ENCODE results near the gene QRICH1.

The QRICH1 gene

DNA sequence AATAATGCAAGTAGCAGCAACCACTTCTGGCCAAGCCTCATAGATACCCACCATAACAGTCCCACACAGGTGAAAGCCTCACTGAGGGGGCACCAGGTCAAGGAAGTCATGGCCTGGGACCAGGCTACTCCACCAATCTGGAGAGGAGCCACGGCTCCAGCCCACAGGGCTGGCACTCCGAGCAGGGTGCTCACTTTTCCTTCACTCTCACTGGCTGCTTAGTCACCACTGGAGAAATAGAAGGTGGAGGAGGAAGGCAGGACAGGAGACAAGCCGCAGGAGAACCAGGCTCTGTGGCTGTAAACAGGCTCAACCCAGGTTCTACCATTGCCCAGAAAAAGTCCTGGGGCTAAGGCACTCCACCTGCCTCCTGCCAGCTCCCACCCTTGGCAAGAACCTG lies 25.6 kb upstream of the QRICH1 start:
- TF ChIP-seq, protein P1, sequence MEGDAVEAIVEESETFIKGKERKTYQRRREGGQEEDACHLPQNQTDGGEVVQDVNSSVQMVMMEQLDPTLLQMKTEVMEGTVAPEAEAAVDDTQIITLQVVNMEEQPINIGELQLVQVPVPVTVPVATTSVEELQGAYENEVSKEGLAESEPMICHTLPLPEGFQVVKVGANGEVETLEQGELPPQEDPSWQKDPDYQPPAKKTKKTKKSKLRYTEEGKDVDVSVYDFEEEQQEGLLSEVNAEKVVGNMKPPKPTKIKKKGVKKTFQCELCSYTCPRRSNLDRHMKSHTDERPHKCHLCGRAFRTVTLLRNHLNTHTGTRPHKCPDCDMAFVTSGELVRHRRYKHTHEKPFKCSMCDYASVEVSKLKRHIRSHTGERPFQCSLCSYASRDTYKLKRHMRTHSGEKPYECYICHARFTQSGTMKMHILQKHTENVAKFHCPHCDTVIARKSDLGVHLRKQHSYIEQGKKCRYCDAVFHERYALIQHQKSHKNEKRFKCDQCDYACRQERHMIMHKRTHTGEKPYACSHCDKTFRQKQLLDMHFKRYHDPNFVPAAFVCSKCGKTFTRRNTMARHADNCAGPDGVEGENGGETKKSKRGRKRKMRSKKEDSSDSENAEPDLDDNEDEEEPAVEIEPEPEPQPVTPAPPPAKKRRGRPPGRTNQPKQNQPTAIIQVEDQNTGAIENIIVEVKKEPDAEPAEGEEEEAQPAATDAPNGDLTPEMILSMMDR (IDR thresholded peaks at IDR 0.05; ENCODE audit: control insufficient read depth, extremely low read depth, insufficient read depth) = no peak
- H3K4me3 ChIP-seq (ENCODE audit: low read depth, low read length) = peak overlapping the region; percentile 91

GRCh38 chr3:49119036-49119435 lies 25.2 kb upstream of the QRICH1 start:
- DNase-seq (ENCODE audit: low read depth) = no peak
- TF ChIP-seq, protein P1 (IDR thresholded peaks at IDR 0.05; ENCODE audit: control insufficient read depth, extremely low read depth, insufficient read depth) = no peak
- H3K4me3 ChIP-seq (ENCODE audit: low read depth, low read length) = peak overlapping the region; percentile 91

More for the DNA sequence above, 25.6 kb upstream of the QRICH1 start:
- no peak for DNase-seq (ENCODE audit: low read depth)

GRCh38 chr3:49112262-49112661 lies 18.4 kb upstream of the QRICH1 start:
- TF ChIP-seq, protein P1 (IDR thresholded peaks at IDR 0.05; ENCODE audit: control insufficient read depth, extremely low read depth, insufficient read depth) = 0 out of 2 replicates have a peak, but pooled peaks have one; percentile 2
- DNase-seq (ENCODE audit: low read depth) = no peak
- no peak overlapping the region for H3K4me3 ChIP-seq (ENCODE audit: low read depth, low read length)

DNA sequence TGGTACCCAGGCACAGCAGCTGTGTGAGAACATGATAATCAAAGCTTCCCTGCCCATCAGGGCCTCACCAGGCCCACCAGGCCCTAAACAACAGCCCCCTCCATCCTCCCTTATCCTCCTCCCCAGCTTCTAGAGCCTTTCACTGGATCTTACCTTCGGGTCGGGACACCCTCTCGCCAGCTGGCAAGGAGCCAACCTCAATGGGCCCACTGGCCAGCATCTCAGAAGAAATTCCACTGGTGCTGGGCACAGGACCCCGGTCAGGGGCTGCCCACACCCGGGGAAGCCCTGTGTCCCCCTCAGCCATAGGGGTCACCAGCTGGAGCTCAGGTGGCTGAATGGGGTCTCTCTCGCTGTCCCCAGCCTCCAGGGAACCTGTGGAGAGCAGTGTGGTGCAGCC lies 17.5 kb upstream of the QRICH1 start:
- TF ChIP-seq, protein P1 (IDR thresholded peaks at IDR 0.05; ENCODE audit: control insufficient read depth, extremely low read depth, insufficient read depth) = no peak
- DNase-seq (ENCODE audit: low read depth) = no peak
- no peak overlapping the region for H3K4me3 ChIP-seq (ENCODE audit: low read depth, low read length)

- TF ChIP-seq, protein P1 (IDR thresholded peaks at IDR 0.05; ENCODE audit: control insufficient read depth, extremely low read depth, insufficient read depth) = no peak
- H3K4me3 ChIP-seq (ENCODE audit: low read depth, low read length) = no peak overlapping the region
- no peak for DNase-seq (ENCODE audit: low read depth)
Measured at GRCh38 chr3:49110780-49111179, 16.9 kb upstream of the QRICH1 start.

DNA sequence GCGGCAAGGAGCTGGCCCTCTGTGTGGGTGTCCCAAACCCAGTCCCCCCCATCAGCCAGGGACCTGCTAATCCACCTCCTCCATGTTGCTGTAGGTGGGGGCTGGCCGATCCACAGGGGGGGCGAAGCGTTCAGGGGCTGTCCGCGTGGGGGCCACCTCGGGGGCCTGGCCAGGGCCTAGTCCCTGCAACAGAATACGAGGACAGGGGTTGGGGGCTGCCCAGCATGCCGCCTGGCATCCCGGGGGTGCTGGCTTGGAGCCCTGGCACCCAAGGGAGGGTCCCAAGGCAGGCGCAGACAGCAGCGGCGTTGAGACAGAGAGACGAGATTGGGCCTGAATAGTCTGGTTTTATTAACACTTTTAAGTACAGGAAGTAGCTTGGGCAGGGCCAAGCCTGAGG lies 14.5 kb upstream of the QRICH1 start:
- no peak for DNase-seq (ENCODE audit: low read depth)
- H3K4me3 ChIP-seq (ENCODE audit: low read depth, low read length) = no peak overlapping the region
- TF ChIP-seq, protein P1 (IDR thresholded peaks at IDR 0.05; ENCODE audit: control insufficient read depth, extremely low read depth, insufficient read depth) = no peak

All from LNCaP clone FGC (cell line).